Omental fat pad (tissue), 4 donors: ENCODE results near the gene BIK. TPM values are rescaled to one million over a fixed set of nuclear protein-coding genes. Genes with fewer than 3 reads are reported as not detected.

ENCODE experiments used
- ATAC-seq: fragments of 150-250 bp; one replicate; pipeline ENCODE4 v1.9.1; 2016; ENCODE audit warnings: mild to moderate bottlenecking, moderate library complexity; ENCODE audit not compliant: low FRiP score
- DNase-seq: peaks from one replicate; pipeline ENCODE4 v3.0.0-alpha.2; 2019; ENCODE audit warnings: low spot score
- CTCF ChIP-seq, 3 donors: fragments of 450-650 bp; IDR thresholded peaks; one replicate each; pipeline ENCODE4 v1.5.1; 2016 to 2017; ENCODE audit warnings: antibody characterized with exemption in 3 of 3, mild to moderate bottlenecking in 3 of 3, moderate library complexity in 2 of 3
- total RNA-seq, 4 donors: library from RNA; depleted of rRNA; stranded (reverse); fragments of >200 nt; gene quantifications; one replicate each; pipeline ENCODE4 v1.1.0, GENCODE V29; 2016

The BIK gene
- total RNA-seq, 4 donors from 2014 or later, result 0.93 to 1.7 TPM; not detected in 2

- TF ChIP-seq CTCF (IDR thresholded peaks at IDR 0.05), result no peak
- ATAC-seq (no peak), DNase-seq (no peak)
Measured at GRCh38 chr22:43080616-43081015, 29.9 kb upstream of the BIK start.

- ATAC-seq (no peak), DNase-seq (no peak)
- TF ChIP-seq CTCF (IDR thresholded peaks at IDR 0.05), result no peak
Measured at GRCh38 chr22:43081968-43082367, 28.6 kb upstream of the BIK start.

- no peak for TF ChIP-seq CTCF (IDR thresholded peaks at IDR 0.05)
- ATAC-seq (no peak), DNase-seq (no peak)
Measured at GRCh38 chr22:43085658-43086606, 24.6 kb upstream of the BIK start.

GRCh38 chr22:43088627-43088983 lies 21.9 kb upstream of the BIK start:
- no peak for TF ChIP-seq CTCF (IDR thresholded peaks at IDR 0.05)
- no peak for DNase-seq
- no peak for ATAC-seq

- DNase-seq (peak; percentile 65), ATAC-seq (peak; percentile 92)
- TF ChIP-seq CTCF (IDR thresholded peaks at IDR 0.05), result no peak
Measured at GRCh38 chr22:43088984-43089717, 21.4 kb upstream of the BIK start, which contains the start of gene TTLL1. TTLL1 (minus strand) TSS chr22:43089391; CDS start chr22:43075586, 13,805 bp downstream.

- TF ChIP-seq CTCF (IDR thresholded peaks at IDR 0.05), result no peak
- DNase-seq, result no peak
- ATAC-seq, result peak; percentile 67
Measured at GRCh38 chr22:43090130-43090789, 20.3 kb upstream of the BIK start.
